ENCODE measurements around the gene KIAA0586.

The KIAA0586 gene

DNA sequence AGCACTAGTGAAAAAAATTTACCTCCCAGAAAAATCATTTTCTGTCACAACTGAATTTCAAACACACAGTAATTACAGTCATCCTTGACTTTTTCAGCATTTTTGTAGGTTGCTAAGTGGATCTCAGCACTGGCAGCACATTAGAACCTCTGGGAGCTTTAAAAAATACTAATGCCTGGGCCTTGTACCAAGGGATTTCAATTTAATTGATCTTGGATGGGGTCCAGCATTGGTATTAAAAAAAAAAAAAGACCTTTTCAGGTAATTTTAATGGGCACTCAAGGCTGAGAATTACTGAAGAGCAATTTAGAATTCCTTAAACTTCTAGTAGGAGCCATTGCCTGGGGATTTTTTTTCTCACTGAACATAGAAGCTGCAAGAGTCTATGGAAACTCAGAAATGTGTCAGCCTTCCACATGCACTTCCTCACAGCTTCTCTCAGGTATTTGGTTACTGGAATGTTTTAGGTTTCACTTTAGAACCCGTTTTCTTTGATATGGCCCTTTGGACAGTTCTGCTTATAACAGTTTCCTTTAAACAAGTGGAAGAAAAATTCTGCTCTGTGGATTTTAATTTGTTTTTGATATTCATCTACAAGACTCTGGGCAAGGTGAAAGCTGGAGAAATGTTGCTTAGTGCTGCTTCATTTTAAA is 121.7 kb downstream of the KIAA0586 start:
- no peak overlapping the region; the same call in 1 of the 2 replicates for H3K27ac ChIP-seq
- TF ChIP-seq, protein P1, sequence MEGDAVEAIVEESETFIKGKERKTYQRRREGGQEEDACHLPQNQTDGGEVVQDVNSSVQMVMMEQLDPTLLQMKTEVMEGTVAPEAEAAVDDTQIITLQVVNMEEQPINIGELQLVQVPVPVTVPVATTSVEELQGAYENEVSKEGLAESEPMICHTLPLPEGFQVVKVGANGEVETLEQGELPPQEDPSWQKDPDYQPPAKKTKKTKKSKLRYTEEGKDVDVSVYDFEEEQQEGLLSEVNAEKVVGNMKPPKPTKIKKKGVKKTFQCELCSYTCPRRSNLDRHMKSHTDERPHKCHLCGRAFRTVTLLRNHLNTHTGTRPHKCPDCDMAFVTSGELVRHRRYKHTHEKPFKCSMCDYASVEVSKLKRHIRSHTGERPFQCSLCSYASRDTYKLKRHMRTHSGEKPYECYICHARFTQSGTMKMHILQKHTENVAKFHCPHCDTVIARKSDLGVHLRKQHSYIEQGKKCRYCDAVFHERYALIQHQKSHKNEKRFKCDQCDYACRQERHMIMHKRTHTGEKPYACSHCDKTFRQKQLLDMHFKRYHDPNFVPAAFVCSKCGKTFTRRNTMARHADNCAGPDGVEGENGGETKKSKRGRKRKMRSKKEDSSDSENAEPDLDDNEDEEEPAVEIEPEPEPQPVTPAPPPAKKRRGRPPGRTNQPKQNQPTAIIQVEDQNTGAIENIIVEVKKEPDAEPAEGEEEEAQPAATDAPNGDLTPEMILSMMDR (conservative IDR thresholded peaks at IDR 0.05) = no peak

DNA sequence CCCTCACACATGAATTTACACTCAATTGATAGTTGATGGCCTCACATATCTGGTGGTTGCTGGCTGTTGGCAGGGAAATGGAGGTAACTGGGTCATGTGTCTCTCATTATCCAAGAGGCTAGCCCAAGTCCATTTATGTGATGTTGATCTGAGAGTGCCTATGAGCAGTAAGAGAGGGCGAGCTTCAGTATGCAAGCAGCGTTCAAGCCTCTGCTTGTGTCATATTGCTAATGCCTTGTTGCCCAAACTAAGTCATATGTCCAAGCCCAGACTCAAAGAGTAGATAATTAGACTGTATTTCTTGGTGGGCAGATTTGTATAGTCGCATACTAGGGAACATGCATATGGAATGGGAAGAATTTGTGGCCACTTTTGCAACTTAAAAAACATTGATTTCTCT is 126.4 kb downstream of the KIAA0586 start:
- TF ChIP-seq, protein P1 (conservative IDR thresholded peaks at IDR 0.05) = no peak
- no peak overlapping the region for H3K27ac ChIP-seq

GRCh38 chr14:58555647-58556046 is 128.1 kb downstream of the KIAA0586 start:
- TF ChIP-seq, protein P1 (conservative IDR thresholded peaks at IDR 0.05) = no peak
- H3K27ac ChIP-seq = no peak overlapping the region

- TF ChIP-seq, protein P1 (conservative IDR thresholded peaks at IDR 0.05) = no peak
- H3K27ac ChIP-seq = no peak overlapping the region
Observed at GRCh38 chr14:58557242-58557641, 129.7 kb downstream of the KIAA0586 start.

DNA sequence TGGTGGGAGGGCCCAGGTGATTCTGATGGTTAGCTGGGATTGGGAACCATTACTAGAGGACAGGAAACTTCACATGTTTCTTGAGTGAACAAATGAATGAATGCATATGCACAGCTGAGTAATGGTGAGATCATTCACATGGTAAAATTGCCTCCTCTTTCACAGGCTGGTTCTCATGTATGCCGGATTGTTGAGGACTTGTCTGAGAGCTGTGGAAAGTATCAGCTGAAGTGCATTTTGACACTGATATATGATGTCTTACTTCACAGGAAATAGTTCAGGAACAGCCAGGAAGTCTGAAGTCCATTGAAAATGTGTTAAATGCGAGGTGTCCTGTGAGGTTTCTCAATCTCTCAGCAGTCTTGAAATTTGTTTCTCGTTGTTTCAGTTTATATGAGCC is 132.7 kb downstream of the KIAA0586 start:
- TF ChIP-seq, protein P1 (conservative IDR thresholded peaks at IDR 0.05) = no peak
- no peak overlapping the region for H3K27ac ChIP-seq

GRCh38 chr14:58562141-58562540 is 134.6 kb downstream of the KIAA0586 start:
- TF ChIP-seq, protein P1 (conservative IDR thresholded peaks at IDR 0.05) = no peak
- H3K27ac ChIP-seq = no peak overlapping the region

DNA sequence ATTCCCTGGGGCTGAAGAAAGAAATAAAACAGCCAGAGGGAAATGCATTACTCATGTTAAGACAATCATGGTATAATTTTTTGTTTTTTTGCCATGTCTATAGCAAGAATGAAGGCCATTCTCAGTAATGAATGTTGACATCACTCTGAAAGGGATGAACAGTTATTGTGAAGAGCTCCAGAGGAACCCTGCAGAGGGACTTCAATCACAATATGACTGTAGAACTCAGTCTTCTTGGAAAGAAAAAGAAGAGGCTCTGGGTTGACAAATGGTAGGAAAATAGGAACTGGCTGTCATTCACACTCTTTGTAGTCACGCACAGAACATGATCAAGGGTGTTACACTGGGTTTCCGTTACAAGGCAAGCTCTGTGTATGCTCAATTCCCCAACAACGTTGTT is 136.5 kb downstream of the KIAA0586 start:
- TF ChIP-seq, protein P1 (conservative IDR thresholded peaks at IDR 0.05) = no peak
- H3K27ac ChIP-seq = no peak overlapping the region

All from VCaP (cell line).